Caco-2 (cell line): ENCODE results near the gene GLI2. TPM values are rescaled to one million over a fixed set of nuclear protein-coding genes. Genes with fewer than 3 reads are reported as not detected.

Experiments used
- BruUV-seq: library from RNA; stranded (reverse); fragments of 400-500 nt; replicated peaks from 2 replicates; lab custom pipeline; 2021; lab: Mats Ljungman, UMichigan
- CTCF ChIA-PET: fragments of 300-600 bp; sonication (Branson Sonifier 250); formaldehyde crosslinking; loops from one replicate; lab custom pipeline; 2022; ENCODE audit warnings: antibody characterized with exemption; lab: Charles Lee
- POLR2A ChIA-PET: fragments of 300-600 bp; sonication (Branson Sonifier 250); formaldehyde crosslinking; loops from one replicate; lab custom pipeline; 2022; ENCODE audit warnings: antibody characterized with exemption; lab: Charles Lee
- DNase-seq, 2 experiments: peaks; one replicate each; pipeline versions ENCODE4 v3.0.0 to v3.0.0-alpha.2; 2020 to 2022
- H3K27me3 ChIP-seq: replicated peaks from 2 replicates; pipeline ENCODE4 v1.6.0; 2011; ENCODE audit warnings: low read length; ENCODE audit not compliant: control insufficient read depth, insufficient read depth
- H3K36me3 ChIP-seq: 2 replicates; pipeline ENCODE4 v1.5.1; 2011; ENCODE audit warnings: low read length; ENCODE audit not compliant: control insufficient read depth, insufficient read depth
- H3K4me1 ChIP-seq: fragments of 250-450 bp; sonication (Bioruptor Pico); 2 replicates; pipeline ENCODE4 v1.5.1; 2020; ENCODE audit warnings: mild to moderate bottlenecking
- H3K4me3 ChIP-seq: 2 replicates; pipeline ENCODE4 v1.5.1; 2011; ENCODE audit warnings: low read depth, mild to moderate bottlenecking, control low read depth, low read length
- H3K9me3 ChIP-seq: fragments of 250-450 bp; sonication (Bioruptor Pico); 2 replicates; pipeline ENCODE4 v1.5.1; 2020; ENCODE audit warnings: mild to moderate bottlenecking, moderate library complexity
- H3K27ac Mint-ChIP-seq: one replicate; pipeline ENCODE4 v1.8.0; 2022; ENCODE audit warnings: mixed read lengths; ENCODE audit not compliant: unreplicated experiment
- H3K27me3 Mint-ChIP-seq: one replicate; pipeline ENCODE4 v1.8.0; 2022; ENCODE audit warnings: mixed read lengths; ENCODE audit not compliant: insufficient read depth, unreplicated experiment
- H3K36me3 Mint-ChIP-seq: one replicate; pipeline ENCODE4 v1.8.0; 2022; ENCODE audit warnings: mild to moderate bottlenecking, mixed read lengths; ENCODE audit not compliant: insufficient read depth, unreplicated experiment
- H3K4me1 Mint-ChIP-seq: one replicate; pipeline ENCODE4 v1.8.0; 2022; ENCODE audit warnings: low read depth, mixed read lengths; ENCODE audit not compliant: unreplicated experiment
- H3K4me3 Mint-ChIP-seq: one replicate; pipeline ENCODE4 v1.8.0; 2022; ENCODE audit warnings: mild to moderate bottlenecking, moderate library complexity, mixed read lengths; ENCODE audit not compliant: unreplicated experiment
- H3K9me3 Mint-ChIP-seq: one replicate; pipeline ENCODE4 v1.8.0; 2022; ENCODE audit warnings: mixed read lengths; ENCODE audit not compliant: unreplicated experiment
- CTCF ChIP-seq, 2 experiments: fragments of 200-600 bp in 1 of 2; IDR thresholded peaks; 1 replicate in 1 of 2; 2 replicates in 1 of 2; pipeline versions ENCODE4 v1.5.1 to v1.8.0; 2011 to 2022; ENCODE audit warnings: antibody characterized with exemption in 1 of 2, control low read depth in 1 of 2, inconsistent platforms in 1 of 2, low read depth in 1 of 2, low read length in 1 of 2, mild to moderate bottlenecking in 1 of 2, moderate library complexity in 1 of 2; ENCODE audit not compliant: insufficient read depth in 1 of 2, severe bottlenecking in 1 of 2, unreplicated experiment in 1 of 2
- intact Hi-C: fragments of 100-400 bp; cut with micrococcal nuclease; formaldehyde crosslinking; loops from one replicate; pipeline ENCODE4 v1.10.0; 2022; ENCODE audit not compliant: unreplicated experiment
- total RNA-seq: library from RNA; stranded (reverse); gene quantifications from 2 replicates; pipeline ENCODE4 v1.2.3, GENCODE V29; 2022

Gene GLI2
- total RNA-seq, 1 experiment from 2014 or later = 0.70 TPM

DNA sequence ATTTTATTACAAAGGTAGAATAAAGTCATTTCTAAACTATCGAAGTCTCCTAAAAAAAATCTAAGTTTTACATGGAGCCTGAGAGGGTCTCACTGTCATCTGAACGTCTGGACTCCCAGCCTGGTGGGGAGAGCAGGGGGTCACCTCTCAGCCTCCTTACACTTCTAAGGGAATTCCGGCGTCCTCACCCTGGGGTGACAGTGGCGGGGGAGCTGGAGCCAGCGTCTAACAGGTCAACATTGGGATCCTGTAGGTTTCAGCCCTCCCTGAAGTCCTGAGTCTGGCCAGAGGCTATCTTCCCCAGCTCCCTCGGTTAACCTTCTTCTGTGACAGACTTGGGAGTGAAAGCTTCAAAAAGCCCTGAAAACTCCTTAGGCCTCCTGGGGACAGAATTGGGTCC lies 34.6 kb upstream of the GLI2 start:
- Mint-ChIP-seq H3K9me3 (no peaks in the 10 kb centered on the region), H3K36me3 (no peaks in the 10 kb centered on the region), H3K4me3 (no peak overlapping the region), H3K27me3 (peaks cover 1% of the 10 kb centered on the region), H3K4me1 (peaks cover 13% of the 10 kb centered on the region), H3K27ac (no peak overlapping the region)
- no peak for DNase-seq
- Histone ChIP-seq H3K4me3 (no peak overlapping the region), H3K4me1 (peaks cover 8% of the 10 kb centered on the region), H3K9me3 (no peaks in the 10 kb centered on the region), H3K27me3 (no peaks in the 10 kb centered on the region), H3K36me3 (no peaks in the 10 kb centered on the region)
- TF ChIP-seq CTCF (IDR thresholded peaks at IDR 0.05; ENCODE audit: insufficient read depth in 1 of 2, low read depth in 1 of 2, low read length in 1 of 2, severe bottlenecking in 1 of 2, unreplicated experiment in 1 of 2) = no peak
- POLR2A ChIA-PET = no interaction called here
- intact Hi-C loops = no loop called here
- CTCF ChIA-PET = interaction anchor here (0.6 kb wide), 1 partner anchor 374 kb away, joined by 4 read pairs; no protein-coding TSS in a partner anchor
- no TSS peak for BruUV-seq

DNA sequence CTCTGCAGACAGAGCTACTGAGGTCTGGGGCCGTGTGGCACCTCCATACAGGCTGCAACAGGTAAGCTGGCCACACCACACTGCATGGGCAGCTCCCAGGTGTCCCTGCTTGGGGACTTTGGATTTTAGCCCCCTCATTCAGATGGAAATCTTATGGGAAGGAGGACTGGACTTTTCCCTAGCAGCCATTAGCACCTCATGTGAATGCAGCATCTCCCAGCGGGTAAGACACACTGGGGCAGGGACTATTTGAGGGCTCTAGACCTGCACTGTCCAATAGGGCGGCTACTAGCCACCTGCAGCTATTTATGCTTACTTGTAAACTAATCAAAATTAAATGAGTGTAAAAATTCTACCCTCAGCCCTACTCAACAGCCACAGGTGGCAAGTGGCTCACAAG lies 34.2 kb upstream of the GLI2 start:
- peaks cover 8% of the 10 kb centered on the region for H3K4me1 ChIP-seq
- no peak for TF ChIP-seq CTCF (IDR thresholded peaks at IDR 0.05; ENCODE audit: insufficient read depth in 1 of 2, low read depth in 1 of 2, low read length in 1 of 2, severe bottlenecking in 1 of 2, unreplicated experiment in 1 of 2)
- intact Hi-C loops = no loop called here
- H3K36me3 ChIP-seq = no peaks in the 10 kb centered on the region
- H3K4me1 Mint-ChIP-seq = peaks cover 13% of the 10 kb centered on the region
- H3K27me3 ChIP-seq = no peaks in the 10 kb centered on the region
- no peaks in the 10 kb centered on the region for H3K9me3 Mint-ChIP-seq
- ChIA-PET CTCF (interaction anchor here (0.6 kb wide), 1 partner anchor 374 kb away, joined by 4 read pairs; no protein-coding TSS in a partner anchor), POLR2A (no interaction called here)
- no peak overlapping the region for H3K4me3 ChIP-seq
- H3K36me3 Mint-ChIP-seq = no peaks in the 10 kb centered on the region
- no TSS peak for BruUV-seq
- DNase-seq = no peak
- H3K9me3 ChIP-seq = no peaks in the 10 kb centered on the region
- no peak overlapping the region for H3K4me3 Mint-ChIP-seq
- H3K27ac Mint-ChIP-seq = no peak overlapping the region
- peaks cover 3% of the 10 kb centered on the region for H3K27me3 Mint-ChIP-seq

- ChIA-PET POLR2A (no interaction called here), CTCF (no interaction called here)
- no peaks in the 10 kb centered on the region for H3K9me3 Mint-ChIP-seq
- no peak for TF ChIP-seq CTCF (IDR thresholded peaks at IDR 0.05; ENCODE audit: insufficient read depth in 1 of 2, low read depth in 1 of 2, low read length in 1 of 2, severe bottlenecking in 1 of 2, unreplicated experiment in 1 of 2)
- no peak overlapping the region for H3K4me3 Mint-ChIP-seq
- no peaks in the 10 kb centered on the region for H3K36me3 Mint-ChIP-seq
- no peak overlapping the region for H3K27ac Mint-ChIP-seq
- H3K4me3 ChIP-seq = no peak overlapping the region
- H3K4me1 ChIP-seq = peaks cover 8% of the 10 kb centered on the region
- peaks cover 13% of the 10 kb centered on the region for H3K4me1 Mint-ChIP-seq
- intact Hi-C loops = no loop called here
- H3K27me3 ChIP-seq = no peaks in the 10 kb centered on the region
- DNase-seq = no peak
- H3K36me3 ChIP-seq = no peaks in the 10 kb centered on the region
- no peaks in the 10 kb centered on the region for H3K9me3 ChIP-seq
- no TSS peak for BruUV-seq
- H3K27me3 Mint-ChIP-seq = peaks cover 7% of the 10 kb centered on the region
These were observed 33.6 kb upstream of the GLI2 start for GRCh38 chr2:120702061-120702460.
